Small intestine (tissue), 7 donors: Measurements from ENCODE around the gene RBPJL. TPM values are rescaled to one million over a fixed set of nuclear protein-coding genes. Genes with fewer than 3 reads are reported as not detected.

Experiments used
- DNase-seq, 2 donors: peaks; one replicate each; pipeline versions ENCODE4 v3.0.0 to v3.0.0-alpha.2; 2013
- FAIRE-seq: peaks from 2 replicates; lab custom pipeline; 2012; peaks lifted over from hg19 to GRCh38; lab: Jason Lieb, UNC
- H3K27ac ChIP-seq, 3 donors: one replicate each; pipeline ENCODE4 v1.5.1; 2013; ENCODE audit warnings: low read length in 2 of 3, mild to moderate bottlenecking in 2 of 3, control low read depth in 1 of 3, inconsistent platforms in 1 of 3, low read depth in 1 of 3, moderate library complexity in 1 of 3
- H3K27me3 ChIP-seq, 3 donors: one replicate each; pipeline ENCODE4 v1.6.1; 2013; ENCODE audit warnings: low read length in 3 of 3, inconsistent platforms in 1 of 3; ENCODE audit not compliant: control insufficient read depth in 3 of 3, insufficient read depth in 3 of 3
- H3K36me3 ChIP-seq, 3 donors: one replicate each; pipeline ENCODE4 v1.6.1; 2013; ENCODE audit warnings: low read length in 3 of 3, inconsistent platforms in 1 of 3, low read depth in 1 of 3, mild to moderate bottlenecking in 1 of 3, moderate library complexity in 1 of 3; ENCODE audit not compliant: control insufficient read depth in 3 of 3, insufficient read depth in 2 of 3
- H3K4me1 ChIP-seq, 3 donors: one replicate each; pipeline ENCODE4 v1.6.1; 2013; ENCODE audit warnings: low read length in 2 of 3, inconsistent platforms in 1 of 3, low read depth in 1 of 3, mild to moderate bottlenecking in 1 of 3, moderate library complexity in 1 of 3; ENCODE audit not compliant: control insufficient read depth in 3 of 3, insufficient read depth in 2 of 3
- H3K4me3 ChIP-seq, 3 donors: one replicate each; pipeline ENCODE4 v1.5.1; 2013; ENCODE audit warnings: low read length in 3 of 3, control low read depth in 1 of 3, inconsistent platforms in 1 of 3, low read depth in 1 of 3, mild to moderate bottlenecking in 1 of 3, moderate library complexity in 1 of 3
- H3K9me3 ChIP-seq, 2 donors: one replicate each; pipeline ENCODE4 v1.6.1; 2013; ENCODE audit warnings: low read depth in 1 of 2, low read length in 1 of 2; ENCODE audit not compliant: control insufficient read depth in 2 of 2, insufficient read depth in 1 of 2
- WGBS, 3 donors: extraction: QIAGEN DNeasy Blood & Tissue Kit; methylation state at CpG; one replicate each; pipeline ENCODE4 v1.1.7; 2013; 5-methylcytosine and 5-hydroxymethylcytosine counted together
- polyA plus RNA-seq, 4 donors: library from polyadenylated mRNA; stranded (reverse) in 3 of 4; unstranded in 1 of 4; fragments of 200-250 nt in 3 of 4; fragments of 120-200 nt in 1 of 4; gene quantifications; one replicate each; pipeline versions ENCODE4 v1.2.1 to v1.2.3, GENCODE V29; 2013
- donor health status: healthy with polysubstance abuse.
- donor health status: control.
- donor health status: control.
- donor health status: Bipolar disorder and iron deficiency.
- donor health status: healthy.

The RBPJL gene
- polyA plus RNA-seq, 4 donors = 0.04 to 1.4 TPM; not detected in 2

DNA sequence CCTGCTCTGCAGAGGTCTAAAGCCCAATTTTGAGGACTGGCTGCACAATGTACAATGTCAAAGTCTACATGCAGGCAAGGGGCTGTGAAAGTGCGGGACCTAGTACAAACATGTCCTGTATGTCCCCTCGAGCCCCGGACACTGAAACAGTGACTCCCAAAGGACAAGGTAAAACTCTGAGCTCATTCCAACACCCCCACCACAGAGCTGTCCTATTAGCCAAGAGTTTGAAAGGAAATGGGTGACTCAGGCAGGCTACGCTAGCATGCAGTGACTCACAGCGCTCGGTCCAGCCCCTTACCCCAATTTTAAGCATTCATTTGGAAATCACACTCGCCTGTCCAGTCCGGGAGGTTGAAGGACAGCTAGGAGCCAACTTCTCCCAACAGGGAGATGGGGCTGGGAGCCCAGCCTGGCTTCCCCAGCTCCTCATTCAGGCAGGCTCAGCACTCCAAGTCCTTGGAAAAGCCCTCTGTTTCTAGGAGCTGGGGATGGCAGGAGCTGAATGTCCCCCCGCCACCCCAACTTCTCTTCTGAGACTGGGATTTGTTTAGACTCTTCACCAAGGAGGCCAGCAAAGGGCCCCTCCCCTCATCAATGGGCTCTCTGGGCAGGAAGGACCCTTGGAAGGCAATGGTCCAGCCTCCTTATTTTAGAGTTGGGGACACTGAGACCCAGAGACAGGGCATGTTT lies 37.7 kb downstream of the RBPJL start:
- H3K27me3 ChIP-seq = no peaks in the 10 kb centered on the region
- peaks cover 8 to 69% (median 10%) of the 10 kb centered on the region in 3 donors for H3K4me1 ChIP-seq
- 14 to 44% (median 28%) methylated on average over 9 of the region's 9 CpGs for WGBS, 3 donors
- peak overlapping the region; percentile 94 to 96 (median 95) for H3K27ac ChIP-seq
- peak overlapping the region in 2 of 3 donors; percentile 32 to 87 for H3K4me3 ChIP-seq
- peaks cover 0 to 40% (median 0%) of the 10 kb centered on the region in 3 donors for H3K36me3 ChIP-seq
- DNase-seq (peak; percentile 80 to 82), FAIRE-seq (no peak)
- no peaks in the 10 kb centered on the region for H3K9me3 ChIP-seq

DNA sequence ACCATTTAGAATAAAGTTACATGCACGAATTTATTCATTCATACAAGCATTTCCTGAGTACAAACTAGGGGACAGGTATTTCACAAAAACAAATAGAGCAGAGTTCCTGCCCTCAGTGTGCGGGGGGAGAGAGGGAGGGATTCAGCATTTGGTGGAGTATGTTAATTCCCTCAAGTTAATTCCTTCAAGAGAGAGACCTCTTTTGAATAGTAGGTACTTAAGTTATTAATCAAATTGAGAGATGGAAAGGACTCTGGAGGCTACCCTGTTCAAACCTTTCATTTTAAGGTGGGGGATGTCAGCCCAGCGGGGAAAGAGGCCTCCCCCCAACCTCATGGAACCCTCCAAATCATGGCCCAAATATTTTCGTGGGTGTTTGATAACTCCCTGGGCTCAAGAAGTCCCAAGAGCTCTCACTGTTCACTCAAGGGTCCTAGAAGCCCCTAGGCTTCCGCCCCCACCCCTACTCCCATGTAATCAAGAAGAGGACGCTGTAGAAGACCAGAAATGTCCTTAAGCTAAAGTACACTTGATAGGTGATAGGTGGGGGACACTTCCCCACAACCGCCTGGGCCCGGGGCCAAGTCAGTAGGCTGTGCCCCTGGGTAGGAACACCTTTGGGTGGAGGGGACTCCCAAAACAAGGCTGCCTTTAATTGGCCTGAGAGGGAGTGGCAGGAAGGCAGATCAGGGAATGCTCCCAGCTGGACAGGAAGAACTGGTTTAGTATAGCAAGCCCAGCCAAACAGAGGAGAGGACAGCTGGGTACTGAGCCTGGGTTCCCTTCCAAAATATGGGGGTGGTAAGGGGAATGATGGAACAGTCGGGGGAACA lies 38.7 kb downstream of the RBPJL start:
- peak overlapping the region in 2 of 3 donors; percentile 81 to 87 for H3K4me3 ChIP-seq
- H3K9me3 ChIP-seq = no peaks in the 10 kb centered on the region
- H3K27ac ChIP-seq = peak overlapping the region; percentile 94 to 96 (median 95)
- peaks cover 0 to 32% (median 0%) of the 10 kb centered on the region in 3 donors for H3K36me3 ChIP-seq
- FAIRE-seq (no peak), DNase-seq (peak; percentile 48 to 70)
- 14 to 54% (median 33%) methylated on average over 9 of the region's 9 CpGs for WGBS, 3 donors
- peaks cover 3 to 59% (median 9%) of the 10 kb centered on the region in 3 donors for H3K4me1 ChIP-seq
- H3K27me3 ChIP-seq = no peaks in the 10 kb centered on the region

DNA sequence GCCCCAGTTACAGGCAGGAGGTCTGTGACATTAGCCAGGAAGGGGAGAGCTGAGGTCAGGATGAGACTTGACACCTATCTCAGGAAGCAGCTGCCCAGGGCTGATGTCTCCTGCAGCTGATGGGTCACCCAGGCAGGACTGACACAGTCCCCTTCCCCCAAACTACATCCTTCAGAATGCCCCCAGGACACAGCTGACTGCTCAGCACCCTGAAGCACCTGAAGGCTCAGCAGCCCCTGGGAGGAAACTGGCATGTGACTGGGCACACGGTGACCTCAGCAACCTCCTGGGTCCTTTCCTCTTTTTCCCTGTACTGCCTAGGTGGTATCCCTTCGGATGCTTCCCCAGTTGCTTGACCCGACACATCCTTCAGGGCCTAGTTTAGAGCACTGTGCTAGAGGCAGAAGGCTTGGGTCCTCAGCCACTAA lies 39.7 kb downstream of the RBPJL start:
- Histone ChIP-seq H3K36me3 (peaks cover 0 to 24% (median 0%) of the 10 kb centered on the region in 3 donors), H3K9me3 (no peaks in the 10 kb centered on the region), H3K27me3 (no peaks in the 10 kb centered on the region), H3K27ac (peak overlapping the region; percentile 94 to 96 (median 95)), H3K4me1 (peaks cover 0 to 49% (median 9%) of the 10 kb centered on the region in 3 donors), H3K4me3 (peak overlapping the region in 2 of 3 donors; percentile 81 to 87)
- WGBS, 3 donors = 15 to 53% (median 32%) methylated on average over 3 of the region's 3 CpGs
- no peak for DNase-seq
- no peak for FAIRE-seq

DNA sequence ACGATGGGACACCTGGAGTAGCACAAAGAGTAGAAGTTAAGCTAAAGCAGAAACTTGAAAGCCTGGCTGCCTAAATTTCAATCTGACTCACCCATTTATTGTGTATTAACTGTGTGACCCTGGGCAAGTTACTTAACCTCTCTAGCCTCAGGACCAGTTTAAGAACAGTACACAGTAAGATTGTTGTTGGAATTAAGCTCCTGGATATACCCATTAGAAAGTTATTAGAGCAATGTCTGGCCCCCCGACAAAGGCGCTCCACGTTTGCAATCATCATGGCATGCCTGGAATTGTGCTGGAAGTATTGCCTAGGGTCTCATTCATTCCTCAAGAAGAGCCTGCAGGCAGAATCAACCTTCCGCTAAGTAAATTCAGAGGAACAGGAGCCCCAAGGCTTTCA lies 40.2 kb downstream of the RBPJL start:
- Histone ChIP-seq H3K4me1 (peaks cover 0 to 43% (median 9%) of the 10 kb centered on the region in 3 donors), H3K27me3 (no peaks in the 10 kb centered on the region), H3K9me3 (no peaks in the 10 kb centered on the region), H3K4me3 (peak overlapping the region; percentile 74 to 87 (median 81)), H3K27ac (peak overlapping the region; percentile 94 to 96 (median 95)), H3K36me3 (peaks cover 0 to 19% (median 0%) of the 10 kb centered on the region in 3 donors)
- WGBS, 3 donors = 17 to 58% (median 32%) methylated on average over 5 of the region's 5 CpGs
- DNase-seq (no peak), FAIRE-seq (no peak)

DNA sequence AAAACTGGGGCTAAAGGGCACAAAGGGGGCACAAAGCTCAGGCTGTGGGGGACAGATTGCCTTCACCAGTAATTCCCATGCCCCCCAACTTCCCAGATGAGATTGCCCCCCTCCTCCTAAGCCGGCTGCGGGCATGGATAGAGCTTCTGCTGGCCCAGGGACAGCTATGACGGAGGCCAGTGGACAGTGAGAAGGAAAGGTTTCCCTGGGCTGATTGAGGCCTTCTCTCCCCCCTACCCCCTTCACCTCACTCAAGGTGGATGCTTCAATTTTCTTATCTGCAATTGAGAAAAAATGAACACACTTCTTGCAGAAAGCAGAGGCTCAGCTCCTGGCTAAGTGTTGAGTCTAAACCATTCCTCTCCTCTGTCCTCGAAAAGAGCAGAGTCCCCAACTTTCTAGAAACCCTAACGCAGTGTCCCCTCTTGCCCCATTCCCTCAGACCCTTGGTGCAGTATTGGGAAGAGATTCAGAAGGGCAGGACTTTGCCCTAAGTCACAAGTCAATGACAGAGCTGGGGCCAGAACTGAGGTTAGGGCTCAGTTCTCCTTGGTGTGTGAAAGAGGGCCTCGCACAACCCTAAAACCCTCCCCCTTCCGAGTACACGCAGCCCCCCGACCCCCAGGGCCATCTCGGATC lies 40.8 kb downstream of the RBPJL start:
- Histone ChIP-seq H3K27ac (peak overlapping the region; percentile 94 to 96 (median 95)), H3K36me3 (peaks cover 0 to 15% (median 0%) of the 10 kb centered on the region in 3 donors), H3K4me3 (peak overlapping the region; percentile 74 to 87 (median 81)), H3K4me1 (peaks cover 0 to 38% (median 9%) of the 10 kb centered on the region in 3 donors), H3K9me3 (no peaks in the 10 kb centered on the region), H3K27me3 (no peaks in the 10 kb centered on the region)
- FAIRE-seq = no peak
- peak; percentile 63 to 71 for DNase-seq
- 2 to 21% (median 8%) methylated on average over 10 of the region's 10 CpGs for WGBS, 3 donors

DNA sequence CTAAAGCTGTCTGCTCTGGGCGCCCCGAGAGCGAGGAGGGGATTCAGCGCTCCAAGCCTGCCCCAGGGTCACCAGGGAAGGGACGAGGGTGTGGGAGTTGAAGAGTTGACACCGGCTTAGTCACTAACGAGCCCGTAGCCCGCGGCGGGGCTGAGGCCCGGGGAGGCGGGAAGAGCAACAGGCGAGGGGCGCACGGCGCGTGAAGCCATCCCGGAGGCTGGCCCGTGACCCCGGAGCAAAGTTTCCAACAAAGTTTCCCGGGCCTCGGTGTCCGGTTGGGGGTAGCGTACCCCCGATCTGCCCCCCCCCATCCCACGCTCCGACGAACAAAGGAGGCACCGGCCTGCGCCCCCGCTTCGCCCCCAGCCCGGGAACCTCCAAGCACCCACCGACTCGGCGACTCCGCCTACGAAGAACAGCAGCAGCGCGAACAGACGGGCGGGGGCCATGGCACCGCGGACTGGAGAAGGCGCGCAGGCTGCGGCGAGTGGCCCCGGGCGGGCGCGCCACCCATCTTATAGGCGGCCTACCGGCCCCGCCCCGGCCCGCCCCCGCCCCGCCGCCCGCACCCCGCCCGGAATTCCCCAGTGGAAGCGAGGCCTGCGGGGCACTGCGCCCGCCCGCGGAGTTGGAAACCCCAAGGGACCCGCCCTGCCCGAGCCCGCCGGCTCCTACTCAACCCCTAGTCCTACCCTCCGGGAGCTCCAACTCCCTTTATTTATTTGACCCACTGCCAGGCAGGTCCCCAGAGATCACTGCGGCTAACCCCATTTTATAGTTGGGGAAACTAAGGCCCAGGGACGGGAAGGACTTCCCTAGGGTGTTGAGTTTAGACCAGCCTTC lies 41.5 kb downstream of the RBPJL start, which contains the start of gene SDC4:
Gene SDC4, minus strand, starts transcription at position 489 of the 843 bp plus-strand sequence. Its CDS starts 40 bp downstream, at position 449.
- peak within 1 kb of the TSS; percentile 94 to 96 (median 95) for H3K27ac ChIP-seq
- no peaks in the 10 kb centered on the region for H3K9me3 ChIP-seq
- H3K36me3 ChIP-seq = peaks cover 0 to 15% (median 0%) of the 10 kb centered on the region in 3 donors
- H3K4me3 ChIP-seq = peak within 1 kb of the TSS; percentile 74 to 87 (median 81)
- H3K4me1 ChIP-seq = peaks cover 0 to 32% (median 9%) of the 10 kb centered on the region in 3 donors
- FAIRE-seq (no peak), DNase-seq (peak; percentile 69 to 75)
- no peaks in the 10 kb centered on the region for H3K27me3 ChIP-seq
- 1 to 2% (median 1%) methylated on average over 47 to 77 of the region's 77 CpGs for WGBS, 3 donors

DNA sequence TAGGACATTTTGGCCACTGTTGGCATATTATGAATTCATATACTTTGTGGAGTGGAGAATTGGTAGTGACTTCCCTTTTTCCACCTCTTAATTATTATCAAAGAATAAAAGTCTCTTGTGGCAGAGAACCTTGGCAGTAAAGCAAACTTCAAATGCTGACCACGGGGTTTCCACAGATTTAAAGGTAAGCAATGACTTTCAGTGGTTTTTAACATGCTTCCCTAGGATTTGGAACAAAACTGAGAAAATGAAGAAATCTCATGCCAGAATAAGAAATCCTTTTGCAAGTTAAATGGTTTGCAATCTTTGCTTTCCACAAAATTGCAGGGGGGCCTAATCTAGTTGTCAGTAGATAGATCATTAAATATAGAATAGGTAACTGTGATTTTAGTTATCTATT lies 43.6 kb downstream of the RBPJL start:
- H3K9me3 ChIP-seq = no peaks in the 10 kb centered on the region
- no peak overlapping the region for H3K4me3 ChIP-seq
- H3K27me3 ChIP-seq = no peaks in the 10 kb centered on the region
- 28 to 52% (median 45%) methylated on average over 1 of the region's 1 CpG for WGBS, 3 donors
- H3K27ac ChIP-seq = no peak overlapping the region
- DNase-seq = no peak
- FAIRE-seq = no peak
- peaks cover 0 to 10% (median 0%) of the 10 kb centered on the region in 3 donors for H3K36me3 ChIP-seq
- peaks cover 0 to 16% (median 2%) of the 10 kb centered on the region in 3 donors for H3K4me1 ChIP-seq
